ENCODE data around the gene NFIX.
A peak's percentile ranks its signal among the peaks of the same experiment; 100 is the strongest.
"Not testable (repeated sequence)": the region's sequence is repeated elsewhere in the genome, so short reads cannot be mapped to it uniquely, and the experiment has no call there.

NFIX gene

GRCh38 chr19:12994701-12995595, at the start of gene NFIX:
Gene NFIX, plus strand, starts transcription at chr19:12995475. Its CDS starts 363 bp downstream, at chr19:12995838.
- Histone ChIP-seq H3K4me1 (ENCODE audit: control insufficient read depth, insufficient read depth, low read length) (peaks cover 18% of the 10 kb centered on the region), H3K36me3 (ENCODE audit: control insufficient read depth, insufficient read depth, low read length, severe bottlenecking) (peaks cover 6% of the 10 kb centered on the region), H3K4me3 (ENCODE audit: low read length) (peak within 1 kb of the TSS; percentile 88), H3K9me3 (ENCODE audit: control insufficient read depth, low read length) (no peaks in the 10 kb centered on the region), H3K27me3 (replicated peaks; ENCODE audit: control insufficient read depth, insufficient read depth, low read length) (no peaks in the 10 kb centered on the region), H3K9ac (ENCODE audit: low read length) (peak within 1 kb of the TSS; percentile 99)
- peak; percentile 90 for DNase-seq (ENCODE audit: low read depth)

DNA sequence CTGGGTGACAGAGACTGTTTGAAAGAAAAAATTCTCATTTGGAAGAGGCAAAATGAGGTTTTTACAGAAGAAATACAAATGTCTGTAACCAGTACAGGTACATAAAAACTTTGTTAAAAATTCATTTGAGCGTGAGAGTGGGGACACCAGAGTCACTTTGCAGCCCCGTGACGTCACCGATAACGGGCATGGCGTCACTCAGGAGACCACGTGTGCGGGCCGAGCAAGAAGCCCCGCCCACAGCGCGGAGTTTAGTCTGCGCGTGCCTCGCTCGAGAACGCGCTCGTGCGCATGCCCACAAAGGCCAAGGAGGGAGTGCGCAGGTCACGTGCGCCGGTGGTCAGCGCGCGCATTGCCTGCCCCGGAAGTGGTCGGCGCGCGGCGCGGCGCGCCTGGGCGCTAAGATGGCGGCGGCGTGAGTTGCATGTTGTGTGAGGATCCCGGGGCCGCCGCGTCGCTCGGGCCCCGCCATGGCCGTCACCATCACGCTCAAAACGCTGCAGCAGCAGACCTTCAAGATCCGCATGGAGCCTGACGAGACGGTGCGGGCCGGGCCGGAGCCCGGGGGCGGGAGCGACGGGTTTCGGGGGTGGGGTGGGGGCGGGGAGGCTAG, 49.7 kb upstream of the NFIX start, which contains the start of gene RAD23A:
Gene RAD23A, plus strand, starts transcription at position 384 of the 613 bp plus-strand sequence. Its CDS starts 87 bp downstream, at position 471.
- H3K36me3 ChIP-seq (ENCODE audit: control insufficient read depth, insufficient read depth, low read length, severe bottlenecking): peaks cover 72% of the 10 kb centered on the region
- peak within 1 kb of the TSS; percentile 93 for H3K9ac ChIP-seq (ENCODE audit: low read length)
- peak within 1 kb of the TSS; percentile 88 for H3K4me3 ChIP-seq (ENCODE audit: low read length)
- peaks cover 36% of the 10 kb centered on the region for H3K4me1 ChIP-seq (ENCODE audit: control insufficient read depth, insufficient read depth, low read length)
- peak; percentile 100 for DNase-seq (ENCODE audit: low read depth)
- H3K9me3 ChIP-seq (ENCODE audit: control insufficient read depth, low read length): no peaks in the 10 kb centered on the region
- H3K27me3 ChIP-seq (replicated peaks; ENCODE audit: control insufficient read depth, insufficient read depth, low read length): no peaks in the 10 kb centered on the region

DNA sequence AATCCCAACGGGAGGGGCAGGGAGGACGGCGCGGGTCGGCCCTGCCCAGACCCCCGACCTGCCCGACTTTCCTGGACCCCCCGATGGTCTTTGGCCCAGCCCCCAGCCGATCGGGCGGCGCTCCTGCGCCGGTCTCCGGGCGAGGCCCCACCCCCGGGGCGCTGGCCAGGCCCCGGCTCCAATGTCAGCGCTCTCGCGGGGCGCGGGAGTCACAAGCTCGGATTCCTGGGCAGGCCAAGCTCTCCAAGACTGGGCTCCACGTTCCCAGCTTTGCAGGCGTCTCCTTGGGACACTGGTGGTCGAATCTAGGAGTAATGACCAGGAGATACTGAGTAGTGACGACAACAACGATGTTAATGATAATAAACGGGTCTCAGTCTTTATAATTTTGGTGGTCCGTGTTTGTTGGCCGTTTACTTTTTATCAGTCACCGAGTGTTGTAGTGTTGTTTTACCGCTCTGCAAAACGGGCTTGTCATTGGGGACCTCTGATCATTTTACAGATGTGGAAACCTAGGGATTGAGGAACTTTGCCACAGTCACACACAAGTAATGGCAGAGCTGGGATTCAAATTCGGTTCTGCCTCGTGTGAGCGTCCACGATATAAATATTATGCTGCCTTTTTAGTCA, 49.1 kb upstream of the NFIX start:
- Histone ChIP-seq H3K9ac (ENCODE audit: low read length) (peak overlapping the region; percentile 93), H3K9me3 (ENCODE audit: control insufficient read depth, low read length) (no peaks in the 10 kb centered on the region), H3K27me3 (replicated peaks; ENCODE audit: control insufficient read depth, insufficient read depth, low read length) (no peaks in the 10 kb centered on the region), H3K4me1 (ENCODE audit: control insufficient read depth, insufficient read depth, low read length) (peaks cover 31% of the 10 kb centered on the region), H3K4me3 (ENCODE audit: low read length) (peak overlapping the region; percentile 88), H3K36me3 (ENCODE audit: control insufficient read depth, insufficient read depth, low read length, severe bottlenecking) (peaks cover 72% of the 10 kb centered on the region)
- DNase-seq (ENCODE audit: low read depth): peak; percentile 95

DNA sequence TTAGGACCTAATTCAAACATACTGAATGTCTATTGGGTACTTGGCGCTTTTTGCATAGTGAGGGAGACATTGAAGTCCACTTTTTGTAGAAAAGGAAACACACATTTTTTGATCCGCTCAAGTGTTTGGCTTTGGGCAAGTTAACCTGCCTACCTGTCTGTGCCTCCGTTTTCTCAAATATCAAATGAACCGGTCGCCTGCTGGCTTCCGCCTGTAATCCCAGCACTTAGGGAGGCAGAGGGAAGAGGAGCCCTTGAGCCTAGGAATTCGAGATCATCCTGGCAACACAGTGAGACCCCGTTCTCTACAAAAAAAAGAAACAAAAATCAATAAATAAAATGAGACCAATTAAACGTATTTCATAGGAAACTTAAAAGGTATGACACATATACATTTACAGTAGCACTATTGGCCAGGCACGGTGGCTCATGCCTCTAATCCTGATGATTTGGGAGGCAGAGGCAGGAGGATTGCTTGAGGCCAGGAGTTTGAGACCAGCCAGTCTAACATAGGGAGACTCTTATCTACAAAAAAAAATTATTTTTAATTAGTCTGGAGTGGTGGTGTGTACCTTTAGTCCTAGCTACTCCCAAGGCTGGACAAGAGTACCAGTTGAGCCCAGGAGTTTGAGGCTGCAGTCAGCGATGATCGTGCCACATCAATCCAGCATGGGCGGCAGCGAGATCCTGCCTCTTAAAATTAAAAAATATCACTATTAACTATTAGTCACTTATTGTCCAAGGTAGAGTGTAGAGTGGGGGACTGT, 48.4 kb upstream of the NFIX start:
- Histone ChIP-seq H3K4me1 (ENCODE audit: control insufficient read depth, insufficient read depth, low read length) (peaks cover 31% of the 10 kb centered on the region), H3K4me3 (ENCODE audit: low read length) (peak overlapping the region; percentile 88), H3K27me3 (replicated peaks; ENCODE audit: control insufficient read depth, insufficient read depth, low read length) (no peaks in the 10 kb centered on the region), H3K9ac (ENCODE audit: low read length) (peak overlapping the region; percentile 93), H3K36me3 (ENCODE audit: control insufficient read depth, insufficient read depth, low read length, severe bottlenecking) (peaks cover 71% of the 10 kb centered on the region), H3K9me3 (ENCODE audit: control insufficient read depth, low read length) (no peaks in the 10 kb centered on the region)
- DNase-seq (ENCODE audit: low read depth): no peak

DNA sequence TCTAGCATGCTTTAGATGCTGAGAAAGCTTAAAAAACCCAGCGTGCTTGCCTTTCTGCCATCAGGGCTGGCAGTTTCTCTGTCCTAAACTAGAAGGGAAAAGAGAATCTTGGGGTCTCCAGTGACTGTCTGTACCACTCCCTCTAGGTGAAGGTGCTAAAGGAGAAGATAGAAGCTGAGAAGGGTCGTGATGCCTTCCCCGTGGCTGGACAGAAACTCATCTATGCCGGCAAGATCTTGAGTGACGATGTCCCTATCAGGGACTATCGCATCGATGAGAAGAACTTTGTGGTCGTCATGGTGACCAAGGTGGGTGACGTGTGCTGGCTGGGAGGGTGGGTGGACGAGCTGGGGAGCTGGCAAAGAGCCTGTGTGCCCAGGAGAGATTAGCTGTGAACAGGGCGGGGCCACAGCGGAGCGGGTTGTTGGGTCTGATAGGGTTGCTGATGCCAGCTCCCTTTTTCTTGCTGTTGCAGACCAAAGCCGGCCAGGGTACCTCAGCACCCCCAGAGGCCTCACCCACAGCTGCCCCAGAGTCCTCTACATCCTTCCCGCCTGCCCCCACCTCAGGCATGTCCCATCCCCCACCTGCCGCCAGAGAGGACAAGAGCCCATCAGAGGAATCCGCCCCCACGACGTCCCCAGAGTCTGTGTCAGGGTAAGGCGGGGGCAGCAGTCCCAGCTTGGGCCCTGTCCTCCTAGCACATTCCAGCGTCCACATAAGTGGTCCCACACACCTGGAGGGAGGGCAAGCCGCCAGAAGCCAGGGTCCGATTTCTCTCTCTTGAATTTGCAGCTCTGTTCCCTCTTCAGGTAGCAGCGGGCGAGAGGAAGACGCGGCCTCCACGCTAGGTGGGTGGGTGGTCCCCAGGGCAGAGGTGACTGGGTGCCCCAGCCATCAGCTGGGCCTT, 47.3 kb upstream of the NFIX start:
- Histone ChIP-seq H3K27me3 (replicated peaks; ENCODE audit: control insufficient read depth, insufficient read depth, low read length) (no peaks in the 10 kb centered on the region), H3K4me3 (ENCODE audit: low read length) (peak overlapping the region; percentile 88)

GRCh38 chr19:12948612-12949362, 46.5 kb upstream of the NFIX start:
- no peak for DNase-seq (ENCODE audit: low read depth)
- Histone ChIP-seq H3K27me3 (replicated peaks; ENCODE audit: control insufficient read depth, insufficient read depth, low read length) (no peaks in the 10 kb centered on the region), H3K36me3 (ENCODE audit: control insufficient read depth, insufficient read depth, low read length, severe bottlenecking) (peaks cover 62% of the 10 kb centered on the region), H3K4me3 (ENCODE audit: low read length) (no peak overlapping the region), H3K9ac (ENCODE audit: low read length) (peak overlapping the region; percentile 93), H3K9me3 (ENCODE audit: control insufficient read depth, low read length) (no peaks in the 10 kb centered on the region), H3K4me1 (ENCODE audit: control insufficient read depth, insufficient read depth, low read length) (peaks cover 37% of the 10 kb centered on the region)

More for the DNA sequence above, 47.3 kb upstream of the NFIX start:
- H3K9me3 ChIP-seq (ENCODE audit: control insufficient read depth, low read length): no peaks in the 10 kb centered on the region
- peaks cover 67% of the 10 kb centered on the region for H3K36me3 ChIP-seq (ENCODE audit: control insufficient read depth, insufficient read depth, low read length, severe bottlenecking)
- no peak for DNase-seq (ENCODE audit: low read depth)
- peak overlapping the region; percentile 93 for H3K9ac ChIP-seq (ENCODE audit: low read length)
- H3K4me1 ChIP-seq (ENCODE audit: control insufficient read depth, insufficient read depth, low read length): peaks cover 29% of the 10 kb centered on the region

- Histone ChIP-seq H3K4me3 (ENCODE audit: low read length) (no peak overlapping the region), H3K9me3 (ENCODE audit: control insufficient read depth, low read length) (no peaks in the 10 kb centered on the region), H3K36me3 (ENCODE audit: control insufficient read depth, insufficient read depth, low read length, severe bottlenecking) (peaks cover 63% of the 10 kb centered on the region), H3K4me1 (ENCODE audit: control insufficient read depth, insufficient read depth, low read length) (peaks cover 45% of the 10 kb centered on the region), H3K27me3 (replicated peaks; ENCODE audit: control insufficient read depth, insufficient read depth, low read length) (no peaks in the 10 kb centered on the region), H3K9ac (ENCODE audit: low read length) (peak overlapping the region; percentile 18)
- no peak for DNase-seq (ENCODE audit: low read depth)
Observed at GRCh38 chr19:12949363-12950283, 45.7 kb upstream of the NFIX start.

DNA sequence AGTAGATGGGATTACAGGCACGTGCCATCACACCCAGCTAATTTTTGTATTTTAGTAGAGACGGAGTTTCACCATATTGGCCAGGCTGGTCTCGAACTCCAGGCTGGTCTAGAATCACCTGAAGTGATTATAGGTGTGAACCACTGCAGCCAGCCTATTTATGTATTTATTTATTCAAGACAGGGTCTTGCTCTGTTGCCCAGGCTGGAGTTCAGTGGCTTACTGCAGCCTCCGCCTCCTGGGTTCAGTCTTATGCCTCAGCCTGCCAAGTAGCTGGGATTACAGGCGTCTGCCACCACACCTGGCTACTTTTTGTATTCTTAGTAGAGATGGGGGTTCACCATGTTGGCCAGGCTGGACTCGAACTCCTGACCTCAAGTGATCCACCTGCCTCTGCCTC, 43.2 kb upstream of the NFIX start:
- Histone ChIP-seq H3K36me3 (ENCODE audit: control insufficient read depth, insufficient read depth, low read length, severe bottlenecking) (peaks cover 65% of the 10 kb centered on the region), H3K9ac (ENCODE audit: low read length) (peak overlapping the region; percentile 67), H3K4me1 (ENCODE audit: control insufficient read depth, insufficient read depth, low read length) (peaks cover 50% of the 10 kb centered on the region)
- not testable (repeated sequence) for H3K27me3 ChIP-seq (replicated peaks; ENCODE audit: control insufficient read depth, insufficient read depth, low read length); H3K9me3 ChIP-seq (ENCODE audit: control insufficient read depth, low read length); H3K4me3 ChIP-seq (ENCODE audit: low read length); DNase-seq (ENCODE audit: low read depth)

DNA sequence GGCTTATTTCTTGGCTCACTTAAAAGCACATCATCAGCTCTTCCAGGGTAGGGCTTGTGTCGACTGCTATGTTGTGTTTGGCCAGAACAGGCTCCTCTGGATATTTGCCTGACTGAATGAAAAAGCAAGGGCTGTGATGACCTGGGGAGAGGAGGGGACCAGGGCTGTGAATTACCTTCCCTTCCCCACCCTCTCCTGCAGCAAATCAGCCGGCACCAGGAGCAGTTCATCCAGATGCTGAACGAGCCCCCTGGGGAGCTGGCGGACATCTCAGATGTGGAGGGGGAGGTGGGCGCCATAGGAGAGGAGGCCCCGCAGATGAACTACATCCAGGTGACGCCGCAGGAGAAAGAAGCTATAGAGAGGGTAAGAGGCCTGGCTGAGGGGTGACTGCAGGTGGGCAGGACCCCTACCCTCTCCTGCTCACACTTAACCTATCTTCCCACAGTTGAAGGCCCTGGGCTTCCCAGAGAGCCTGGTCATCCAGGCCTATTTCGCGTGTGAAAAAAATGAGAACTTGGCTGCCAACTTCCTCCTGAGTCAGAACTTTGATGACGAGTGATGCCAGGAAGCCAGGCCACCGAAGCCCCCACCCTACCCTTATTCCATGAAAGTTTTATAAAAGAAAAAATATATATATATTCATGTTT, 42.7 kb upstream of the NFIX start:
- Histone ChIP-seq H3K4me1 (ENCODE audit: control insufficient read depth, insufficient read depth, low read length) (peaks cover 45% of the 10 kb centered on the region), H3K9ac (ENCODE audit: low read length) (peak overlapping the region; percentile 67), H3K27me3 (replicated peaks; ENCODE audit: control insufficient read depth, insufficient read depth, low read length) (no peaks in the 10 kb centered on the region), H3K36me3 (ENCODE audit: control insufficient read depth, insufficient read depth, low read length, severe bottlenecking) (peaks cover 64% of the 10 kb centered on the region), H3K4me3 (ENCODE audit: low read length) (no peak overlapping the region), H3K9me3 (ENCODE audit: control insufficient read depth, low read length) (no peaks in the 10 kb centered on the region)
- DNase-seq (ENCODE audit: low read depth): peak; percentile 74
